HTERT RPE-1 (cell line): ENCODE data around the gene FAM219B.

Source experiments
- in situ Hi-C: fragments of 300-500 bp; cut with MboI; formaldehyde crosslinking; loops from 4 replicates; pipeline ENCODE4 v1.14.3; 2020; ENCODE audit warnings: low sequenced_read_pairs

Gene FAM219B

DNA sequence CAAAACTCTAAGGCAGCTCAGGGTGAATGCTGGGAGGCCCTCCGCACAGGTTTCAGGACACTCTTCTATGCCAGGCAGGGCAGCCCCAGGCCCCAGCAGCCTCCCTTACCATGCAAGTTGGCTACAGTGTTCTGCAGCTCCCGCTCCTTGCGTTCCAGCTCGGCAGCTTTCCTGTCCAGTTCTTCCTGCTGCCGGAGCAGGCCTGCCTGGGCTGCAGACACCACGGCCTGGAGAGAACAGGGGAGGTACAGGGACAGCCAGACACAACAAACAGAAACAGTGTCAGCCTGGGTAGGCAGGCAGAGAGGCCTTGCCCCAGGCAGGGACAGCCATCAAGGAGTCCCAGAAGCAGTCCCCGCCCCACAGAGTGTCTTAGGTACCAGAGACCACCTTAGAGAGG is 54.7 kb downstream of the FAM219B start:
- in situ Hi-C loops: no loop called here

DNA sequence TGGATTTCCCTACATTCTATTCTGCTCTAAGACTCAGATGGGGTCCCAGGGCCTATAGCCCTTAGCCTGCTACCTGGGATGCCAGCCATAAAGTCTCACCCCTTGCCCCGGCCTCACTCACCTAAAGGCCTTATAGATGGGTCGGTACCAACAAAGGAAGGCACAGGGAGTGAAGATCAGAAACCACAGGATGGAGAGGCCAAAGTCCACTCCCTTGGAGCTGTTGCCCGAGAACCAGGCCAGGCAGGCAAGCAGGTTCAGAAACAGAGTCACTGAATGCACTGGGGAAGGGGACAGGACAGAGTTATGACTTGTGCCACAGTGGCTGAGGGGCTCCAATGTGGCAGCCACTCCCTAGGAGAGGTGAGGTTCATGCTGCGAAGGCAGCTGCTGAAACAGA is 56.3 kb downstream of the FAM219B start:
- in situ Hi-C loops: no loop called here
